Measurements from ENCODE around the gene AMZ1. TPM values are rescaled to one million over a fixed set of nuclear protein-coding genes. Genes with fewer than 3 reads are reported as not detected.

AMZ1 gene
- total RNA-seq, 1 experiment from 2014 or later = 0.07 TPM

GRCh38 chr7:2757904-2758672 is 70.1 kb downstream of the AMZ1 start:
- DNase-seq = peak; percentile 50
- H3K4me3 ChIP-seq (ENCODE audit: insufficient read depth, low read depth, low read length) = no peak overlapping the region
- H3K27me3 ChIP-seq (ENCODE audit: control insufficient read depth, insufficient read depth, low read length) = no peaks in the 10 kb centered on the region
- H3K36me3 ChIP-seq (replicated peaks; ENCODE audit: control insufficient read depth, insufficient read depth, low read length) = peaks cover 4% of the 10 kb centered on the region

DNA sequence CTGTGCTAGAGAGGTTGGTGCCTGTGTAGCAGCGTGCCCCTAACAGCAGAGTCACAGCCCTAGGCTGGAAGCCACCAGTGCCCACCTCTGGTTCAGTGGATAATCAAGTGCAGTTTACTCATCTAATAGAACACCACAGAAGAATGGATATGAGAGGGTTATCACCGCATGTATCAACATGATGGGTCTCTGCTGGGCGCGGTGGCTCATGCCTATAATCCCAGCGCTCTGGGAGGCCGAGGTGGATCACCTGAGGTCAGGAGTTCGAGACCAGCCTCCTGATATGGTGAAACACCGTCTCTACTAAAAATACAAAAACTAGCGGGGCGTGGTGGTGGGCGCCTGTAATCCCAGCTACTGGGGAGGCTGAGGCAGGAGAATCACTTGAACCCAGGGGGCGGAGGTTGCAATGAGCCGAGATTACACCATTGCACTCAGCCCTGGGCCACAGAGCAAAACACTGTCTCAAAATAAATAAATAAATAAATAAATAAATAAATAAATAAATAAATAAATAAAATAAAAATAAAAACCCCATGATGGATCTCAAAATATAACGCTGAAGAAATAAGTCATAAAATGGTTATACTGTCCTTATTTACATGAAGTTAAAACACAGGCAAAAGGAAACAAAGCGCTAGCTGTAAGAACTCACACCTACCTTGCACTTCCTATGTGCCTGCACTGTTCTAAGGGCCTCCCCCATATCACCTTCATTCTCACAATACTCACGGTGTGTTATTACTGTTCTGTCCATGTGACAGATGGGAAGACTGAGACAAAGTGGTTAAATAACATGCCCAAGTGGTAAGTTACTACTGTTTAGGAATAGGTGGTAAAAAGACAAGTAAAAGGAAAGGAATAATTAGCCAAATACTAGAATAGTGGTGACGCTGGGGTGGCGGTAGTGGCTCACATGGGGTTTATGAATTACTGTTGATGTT is 70.9 kb downstream of the AMZ1 start:
- H3K27me3 ChIP-seq (ENCODE audit: control insufficient read depth, insufficient read depth, low read length) = no peaks in the 10 kb centered on the region
- H3K4me3 ChIP-seq (ENCODE audit: insufficient read depth, low read depth, low read length) = no peak overlapping the region
- peaks cover 4% of the 10 kb centered on the region for H3K36me3 ChIP-seq (replicated peaks; ENCODE audit: control insufficient read depth, insufficient read depth, low read length)
- DNase-seq = no peak

DNA sequence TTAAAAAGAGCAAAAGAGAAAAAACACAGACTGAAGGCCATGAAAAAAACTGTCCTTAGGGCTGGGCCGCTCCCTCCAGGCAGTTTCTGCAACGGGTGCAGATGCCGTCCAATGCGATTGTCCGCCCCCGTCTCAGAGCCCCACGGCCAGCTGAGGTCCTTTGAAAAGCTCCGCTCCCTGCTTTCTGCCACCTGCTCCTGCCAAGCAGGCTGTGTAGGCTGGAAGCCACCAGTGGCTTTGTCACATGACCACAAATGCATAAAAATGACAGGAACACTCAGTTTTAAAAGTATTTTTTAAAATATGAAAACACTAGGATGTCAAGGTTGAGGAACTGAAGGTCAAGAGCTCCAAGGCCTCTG is 71.7 kb downstream of the AMZ1 start:
- no peaks in the 10 kb centered on the region for H3K27me3 ChIP-seq (ENCODE audit: control insufficient read depth, insufficient read depth, low read length)
- peaks cover 4% of the 10 kb centered on the region for H3K36me3 ChIP-seq (replicated peaks; ENCODE audit: control insufficient read depth, insufficient read depth, low read length)
- no peak for DNase-seq
- H3K4me3 ChIP-seq (ENCODE audit: insufficient read depth, low read depth, low read length) = no peak overlapping the region

GRCh38 chr7:2760098-2760889 is 72.3 kb downstream of the AMZ1 start:
- DNase-seq = peak; percentile 82
- Histone ChIP-seq H3K27me3 (ENCODE audit: control insufficient read depth, insufficient read depth, low read length) (no peaks in the 10 kb centered on the region), H3K4me3 (ENCODE audit: insufficient read depth, low read depth, low read length) (no peak overlapping the region), H3K36me3 (replicated peaks; ENCODE audit: control insufficient read depth, insufficient read depth, low read length) (peaks cover 4% of the 10 kb centered on the region)

DNA sequence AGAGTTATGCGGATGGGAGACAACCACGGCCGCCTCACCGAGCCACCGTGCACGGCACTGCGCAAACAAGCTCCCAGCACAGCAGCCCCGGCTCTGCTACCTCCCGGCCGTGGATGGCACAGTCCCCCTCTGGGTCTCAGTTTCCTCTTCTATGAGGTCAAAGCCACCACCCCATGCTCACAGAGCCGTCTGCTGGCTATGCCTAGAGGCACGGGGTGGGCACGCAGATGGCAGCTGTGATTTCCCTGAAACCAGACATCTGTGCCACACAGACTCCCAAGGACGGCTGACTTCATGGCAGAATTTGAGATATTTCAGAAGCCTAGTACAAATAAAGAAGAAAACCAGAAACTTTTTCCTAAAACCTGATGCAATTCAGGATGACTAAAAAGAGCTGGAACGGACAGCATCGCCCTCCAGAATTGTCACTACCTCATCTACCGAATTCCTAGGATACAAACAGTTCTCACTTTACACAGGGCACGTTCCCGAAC is 73.2 kb downstream of the AMZ1 start:
- Histone ChIP-seq H3K4me3 (ENCODE audit: insufficient read depth, low read depth, low read length) (no peak overlapping the region), H3K27me3 (ENCODE audit: control insufficient read depth, insufficient read depth, low read length) (no peaks in the 10 kb centered on the region), H3K36me3 (replicated peaks; ENCODE audit: control insufficient read depth, insufficient read depth, low read length) (peaks cover 4% of the 10 kb centered on the region)
- no peak for DNase-seq

- no peaks in the 10 kb centered on the region for H3K27me3 ChIP-seq (ENCODE audit: control insufficient read depth, insufficient read depth, low read length)
- H3K36me3 ChIP-seq (replicated peaks; ENCODE audit: control insufficient read depth, insufficient read depth, low read length) = peaks cover 2% of the 10 kb centered on the region
- H3K4me3 ChIP-seq (ENCODE audit: insufficient read depth, low read depth, low read length) = no peak overlapping the region
- DNase-seq = no peak
These were observed 73.9 kb downstream of the AMZ1 start for GRCh38 chr7:2761801-2762497.

DNA sequence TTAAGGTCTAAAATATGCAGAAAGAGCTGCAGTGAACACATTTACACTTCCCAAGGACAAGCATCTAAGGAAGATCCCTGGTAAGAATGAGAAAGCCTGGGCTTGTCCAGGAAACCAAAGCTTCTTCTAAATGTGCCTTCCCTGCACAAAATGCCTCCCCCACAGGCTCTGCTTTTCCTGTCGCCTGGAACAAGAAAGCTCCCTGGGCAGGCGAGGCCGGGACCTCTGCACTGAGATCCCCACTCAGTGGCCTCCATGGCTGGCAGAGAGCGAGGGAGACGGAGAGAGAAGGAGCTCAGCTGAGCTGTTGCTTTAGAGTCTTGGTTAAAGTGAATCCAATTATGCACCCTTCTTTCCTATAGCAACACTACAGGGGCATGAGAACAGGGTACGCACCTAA is 75.6 kb downstream of the AMZ1 start:
- Histone ChIP-seq H3K36me3 (replicated peaks; ENCODE audit: control insufficient read depth, insufficient read depth, low read length) (peaks cover 2% of the 10 kb centered on the region; the same call in 1 of the 2 replicates), H3K4me3 (ENCODE audit: insufficient read depth, low read depth, low read length) (no peak overlapping the region), H3K27me3 (ENCODE audit: control insufficient read depth, insufficient read depth, low read length) (no peaks in the 10 kb centered on the region)
- no peak for DNase-seq

DNA sequence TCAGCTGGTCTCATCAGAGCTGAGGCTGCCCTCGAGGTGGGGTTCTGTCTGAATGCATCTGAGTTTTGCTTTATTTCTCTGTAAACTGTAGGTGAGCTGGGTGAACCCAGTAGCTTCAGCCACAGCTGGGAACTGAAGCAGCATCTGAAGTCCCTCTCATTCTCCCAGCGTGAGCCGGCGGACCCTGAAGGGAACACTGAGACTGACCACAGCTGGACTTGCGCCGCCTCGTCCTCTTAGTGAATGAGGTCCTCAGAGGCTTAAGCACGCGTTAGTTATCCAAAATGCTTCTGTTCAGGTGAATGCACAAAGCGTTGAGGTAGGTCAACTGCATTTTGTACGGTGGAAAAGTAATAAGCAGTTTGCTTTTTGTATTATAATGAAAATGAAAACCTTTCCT is 76.6 kb downstream of the AMZ1 start:
- Histone ChIP-seq H3K4me3 (ENCODE audit: insufficient read depth, low read depth, low read length) (no peak overlapping the region), H3K36me3 (replicated peaks; ENCODE audit: control insufficient read depth, insufficient read depth, low read length) (peaks cover 2% of the 10 kb centered on the region; the same call in 1 of the 2 replicates), H3K27me3 (ENCODE audit: control insufficient read depth, insufficient read depth, low read length) (no peaks in the 10 kb centered on the region)
- no peak for DNase-seq

Other genes starting within 250 kb of the AMZ1 start
- gene GRIFIN, start 211.8 kb upstream of the AMZ1 start, total RNA-seq (2014; rRNA removed; shearing (Covaris generic)) = not detected in 2 replicates
- 12.8 and 20.0 TPM in 2 replicates for gene LFNG, start 168.4 kb upstream of the AMZ1 start, total RNA-seq (2014; rRNA removed; shearing (Covaris generic))
- 83.5 and 86.4 TPM in 2 replicates for gene BRAT1, start 132.7 kb upstream of the AMZ1 start, total RNA-seq (2014; rRNA removed; shearing (Covaris generic))
- gene IQCE, start 129.2 kb upstream of the AMZ1 start, total RNA-seq (2014; rRNA removed; shearing (Covaris generic)) = 2.1 and 4.0 TPM in 2 replicates
- gene TTYH3, start 56.2 kb upstream of the AMZ1 start, total RNA-seq (2014; rRNA removed; shearing (Covaris generic)) = 50.2 and 53.5 TPM in 2 replicates
- gene GNA12, start 156.1 kb downstream of the AMZ1 start, total RNA-seq (2014; rRNA removed; shearing (Covaris generic)) = 23.3 and 44.4 TPM in 2 replicates

Data from H7 (cell line).